Bronchial epithelial cell (primary cell): ENCODE results near the gene CARMIL1. TPM values are rescaled to one million over a fixed set of nuclear protein-coding genes. Genes with fewer than 3 reads are reported as not detected.

Experiments
- DNase-seq: peaks from one replicate; pipeline ENCODE4 v3.0.0-alpha.2; 2010; ENCODE audit warnings: low read depth
- FAIRE-seq: peaks from 2 replicates; lab custom pipeline; 2011; peaks lifted over from hg19 to GRCh38; lab: Jason Lieb, UNC
- H3K27me3 ChIP-seq: 2 replicates; pipeline ENCODE4 v1.5.1; 2011; ENCODE audit warnings: low read length; ENCODE audit not compliant: control insufficient read depth, insufficient read depth
- H3K36me3 ChIP-seq: 2 replicates; pipeline ENCODE4 v1.5.1; 2011; ENCODE audit warnings: low read length; ENCODE audit not compliant: control insufficient read depth, insufficient read depth
- H3K4me3 ChIP-seq: 2 replicates; pipeline ENCODE4 v1.5.1; 2011; ENCODE audit warnings: mild to moderate bottlenecking, low read depth, low read length, control low read depth
- total RNA-seq: library from RNA; depleted of rRNA; stranded (reverse); fragments of >200 nt; gene quantifications from 2 replicates; pipeline ENCODE4 v1.2.1, GENCODE V29; 2014
- TF ChIP-seq, protein P1 (sequence below): IDR thresholded peaks from 2 replicates; pipeline ENCODE4 v1.5.1; 2011; ENCODE audit warnings: mild to moderate bottlenecking, moderate library complexity, low read length, control low read depth, inconsistent platforms; ENCODE audit not compliant: insufficient read depth, severe bottlenecking

The CARMIL1 gene
- total RNA-seq, 1 donor from 2014 or later, result 12.1 TPM

DNA sequence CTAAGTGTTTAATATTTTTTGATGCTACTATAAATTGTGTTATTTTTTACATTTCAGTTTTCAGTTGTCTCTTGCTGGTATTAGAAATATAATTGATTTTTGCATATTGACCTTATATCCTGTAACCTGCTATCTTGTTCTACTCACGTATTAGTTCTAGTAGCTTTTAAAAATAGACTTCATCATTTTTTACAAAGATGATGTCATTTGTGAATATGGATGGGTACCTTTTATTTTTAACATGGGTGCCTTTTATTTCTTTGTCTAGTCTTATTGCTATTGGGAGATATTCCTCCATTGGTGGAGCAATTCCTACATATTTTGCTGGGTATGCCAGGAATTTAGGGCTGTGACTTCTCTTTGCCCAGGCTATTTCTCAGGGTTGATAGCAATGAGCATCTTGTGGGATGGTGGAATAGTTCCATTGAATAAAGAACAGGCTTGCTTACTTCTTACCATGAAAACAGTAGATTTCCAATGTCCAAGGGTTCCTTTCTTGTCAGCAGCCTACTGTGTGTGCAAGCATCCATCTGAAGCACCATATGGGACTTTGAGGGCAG lies 149.7 kb downstream of the CARMIL1 start:
- no peak for DNase-seq
- no peaks in the 10 kb centered on the region for H3K36me3 ChIP-seq
- FAIRE-seq, result no peak
- TF ChIP-seq, protein P1, sequence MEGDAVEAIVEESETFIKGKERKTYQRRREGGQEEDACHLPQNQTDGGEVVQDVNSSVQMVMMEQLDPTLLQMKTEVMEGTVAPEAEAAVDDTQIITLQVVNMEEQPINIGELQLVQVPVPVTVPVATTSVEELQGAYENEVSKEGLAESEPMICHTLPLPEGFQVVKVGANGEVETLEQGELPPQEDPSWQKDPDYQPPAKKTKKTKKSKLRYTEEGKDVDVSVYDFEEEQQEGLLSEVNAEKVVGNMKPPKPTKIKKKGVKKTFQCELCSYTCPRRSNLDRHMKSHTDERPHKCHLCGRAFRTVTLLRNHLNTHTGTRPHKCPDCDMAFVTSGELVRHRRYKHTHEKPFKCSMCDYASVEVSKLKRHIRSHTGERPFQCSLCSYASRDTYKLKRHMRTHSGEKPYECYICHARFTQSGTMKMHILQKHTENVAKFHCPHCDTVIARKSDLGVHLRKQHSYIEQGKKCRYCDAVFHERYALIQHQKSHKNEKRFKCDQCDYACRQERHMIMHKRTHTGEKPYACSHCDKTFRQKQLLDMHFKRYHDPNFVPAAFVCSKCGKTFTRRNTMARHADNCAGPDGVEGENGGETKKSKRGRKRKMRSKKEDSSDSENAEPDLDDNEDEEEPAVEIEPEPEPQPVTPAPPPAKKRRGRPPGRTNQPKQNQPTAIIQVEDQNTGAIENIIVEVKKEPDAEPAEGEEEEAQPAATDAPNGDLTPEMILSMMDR, result no peak
- no peaks in the 10 kb centered on the region for H3K27me3 ChIP-seq
- H3K4me3 ChIP-seq, result no peak overlapping the region

DNA sequence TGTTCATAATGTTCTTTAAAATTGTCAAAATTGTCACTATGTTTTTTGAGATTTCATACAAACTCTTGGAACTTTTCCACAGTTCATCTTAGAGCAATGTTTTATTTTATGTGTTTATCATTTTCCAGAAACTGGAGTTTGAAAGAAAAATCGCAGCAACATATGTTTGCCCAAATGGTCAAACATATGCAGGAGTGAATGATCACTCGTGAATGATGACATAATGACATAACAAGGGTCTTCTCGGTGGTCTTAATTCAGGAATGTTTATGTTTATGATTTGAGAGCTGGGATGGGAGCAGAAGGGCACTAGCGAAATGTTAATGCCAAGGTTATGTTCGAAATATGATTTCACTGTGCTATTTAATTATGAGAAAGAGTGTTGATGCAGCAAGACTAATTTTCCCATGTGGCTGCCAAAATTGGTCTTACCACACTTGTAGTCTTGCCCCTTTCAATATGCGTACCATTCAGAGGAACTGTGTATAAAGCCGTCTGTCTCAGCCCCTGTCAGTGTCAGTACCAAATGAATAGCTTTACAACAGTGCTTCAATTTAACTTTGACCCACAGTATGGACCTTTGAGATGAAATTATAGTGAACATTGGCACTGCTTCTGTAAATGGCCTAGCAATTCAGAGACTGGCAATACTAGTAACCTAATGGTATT lies 152.3 kb downstream of the CARMIL1 start:
- no peaks in the 10 kb centered on the region for H3K36me3 ChIP-seq
- H3K4me3 ChIP-seq, result no peak overlapping the region
- no peaks in the 10 kb centered on the region for H3K27me3 ChIP-seq
- DNase-seq (no peak), FAIRE-seq (no peak)
- TF ChIP-seq, protein P1, result no peak

DNA sequence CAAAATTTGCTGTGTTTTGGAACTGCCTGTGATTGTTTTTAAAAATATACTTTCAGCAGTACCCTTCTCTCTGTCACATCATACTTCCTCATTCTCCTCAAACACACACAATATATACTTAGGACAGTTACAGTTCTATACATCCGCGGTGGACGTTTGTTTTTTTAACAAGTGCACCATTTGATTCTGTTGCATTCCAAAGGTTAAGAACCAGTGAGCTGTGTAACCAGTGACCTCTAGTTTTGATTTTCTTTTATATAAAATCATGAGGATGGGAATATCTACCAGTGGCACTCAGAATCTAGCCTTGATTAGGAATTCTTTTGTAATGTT lies 152.8 kb downstream of the CARMIL1 start:
- TF ChIP-seq, protein P1, result no peak
- Histone ChIP-seq H3K36me3 (no peaks in the 10 kb centered on the region), H3K27me3 (no peaks in the 10 kb centered on the region), H3K4me3 (no peak overlapping the region)
- DNase-seq (no peak), FAIRE-seq (no peak)

DNA sequence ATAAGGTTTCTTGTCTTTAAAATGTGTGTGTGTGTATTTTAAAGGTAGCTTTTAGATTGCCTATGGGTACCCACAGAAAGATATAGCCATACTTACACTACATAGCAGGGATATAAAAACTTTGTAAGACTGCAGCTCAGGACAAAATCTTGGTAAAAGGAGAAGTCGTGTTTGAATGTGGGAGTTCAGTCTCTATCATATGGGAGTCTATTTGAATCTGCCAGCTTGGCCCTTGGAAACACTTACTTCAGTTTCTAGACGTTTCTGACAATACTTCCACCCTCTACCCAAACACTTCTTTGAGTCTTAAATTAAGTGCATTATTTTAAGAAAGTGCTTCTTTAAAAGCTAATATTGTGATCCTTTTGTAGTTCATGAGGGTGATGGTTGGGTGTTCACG lies 155.7 kb downstream of the CARMIL1 start:
- H3K27me3 ChIP-seq, result no peaks in the 10 kb centered on the region
- FAIRE-seq (no peak), DNase-seq (no peak)
- H3K36me3 ChIP-seq, result no peaks in the 10 kb centered on the region
- TF ChIP-seq, protein P1, result no peak
- no peak overlapping the region for H3K4me3 ChIP-seq

DNA sequence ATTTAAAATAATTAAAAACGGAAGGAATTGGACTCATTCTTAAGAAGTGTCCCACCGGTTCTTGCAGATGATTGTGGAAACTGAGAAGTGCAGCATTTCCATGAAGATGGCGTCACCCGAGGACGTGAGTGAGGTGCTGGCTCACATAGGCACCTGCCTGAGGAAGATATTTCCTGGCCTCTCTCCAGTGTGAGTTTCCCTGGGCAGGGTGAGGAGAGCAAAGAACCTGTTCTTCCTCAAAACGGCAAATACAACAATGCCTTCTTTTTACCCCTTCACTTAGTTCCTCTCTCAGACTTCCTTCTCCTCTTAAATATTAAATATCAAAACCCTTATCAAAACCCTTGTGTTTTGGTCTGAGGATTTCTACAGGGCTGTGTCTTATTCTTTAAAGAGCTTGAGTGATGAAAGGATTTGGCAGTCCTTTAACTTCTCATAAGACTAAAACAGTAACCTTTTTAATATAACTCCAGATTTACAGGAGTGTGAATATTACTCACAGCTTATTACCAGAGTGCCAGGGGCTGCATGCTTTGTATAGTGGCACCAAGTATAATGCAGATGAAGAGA lies 156.3 kb downstream of the CARMIL1 start:
- Histone ChIP-seq H3K36me3 (no peaks in the 10 kb centered on the region), H3K27me3 (no peaks in the 10 kb centered on the region), H3K4me3 (no peak overlapping the region)
- DNase-seq (no peak), FAIRE-seq (no peak)
- TF ChIP-seq, protein P1, result no peak
